NCI-H1436 treated with DMSO at 0.1 percent for 48 hours (cell line): Measurements from ENCODE around the gene RIMKLB.
"Not testable (repeated sequence)": the region's sequence is repeated elsewhere in the genome, so short reads cannot be mapped to it uniquely, and the experiment has no call there.

Experiments used
- DNase-seq: peaks from one replicate; lab custom pipeline; 2025; lab: John Stamatoyannopoulos, UW

Gene RIMKLB

DNA sequence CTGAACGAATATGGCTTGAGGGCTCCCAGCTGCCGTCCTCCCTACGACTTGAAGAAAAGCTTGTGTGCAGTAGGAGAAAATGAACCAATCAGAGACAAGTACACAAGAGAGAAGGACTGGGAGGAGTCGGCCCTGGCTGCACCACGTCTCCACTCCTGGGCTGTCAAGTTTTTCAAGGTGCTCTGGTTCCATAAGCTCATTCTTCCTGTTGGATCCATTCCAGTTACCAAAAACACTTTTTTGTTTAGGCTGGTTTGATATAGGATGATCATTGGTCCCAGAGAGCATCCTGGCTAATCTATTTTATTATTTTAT, 121.8 kb downstream of the RIMKLB start:
- no peak for DNase-seq

DNA sequence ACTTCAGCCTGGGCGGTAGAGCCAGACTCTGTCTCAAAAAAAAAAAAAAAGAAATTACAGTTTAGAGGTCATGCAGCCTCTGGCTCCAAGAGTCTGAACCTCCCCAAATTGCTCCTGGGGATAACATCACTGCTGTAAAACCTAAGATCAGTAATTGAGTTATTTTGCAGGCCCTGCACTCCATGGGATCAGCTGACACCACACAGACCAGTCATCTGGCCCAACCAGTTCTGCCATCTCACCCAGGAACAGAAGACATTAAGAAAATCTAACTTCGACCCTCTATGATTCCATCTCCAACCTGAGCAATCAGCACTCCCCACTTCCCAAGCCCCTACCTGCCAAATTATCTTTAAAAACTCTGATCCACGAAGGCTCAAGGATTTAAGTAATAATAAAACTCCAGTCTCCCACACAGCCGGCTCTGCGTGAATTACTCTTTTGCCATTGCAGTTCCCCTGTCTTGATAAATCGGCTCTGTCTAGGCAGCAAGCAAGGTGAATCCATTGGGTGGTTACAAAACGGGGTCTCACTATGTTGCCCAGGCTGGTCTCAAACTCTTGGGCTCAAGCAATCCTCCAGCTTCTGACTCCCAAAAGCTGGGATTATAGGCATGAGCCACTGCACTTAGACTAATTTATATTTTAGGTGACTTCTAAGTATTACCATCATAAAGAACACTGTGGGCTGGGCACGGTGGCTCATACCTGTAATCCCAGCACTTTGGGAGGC, 123.1 kb downstream of the RIMKLB start:
- not testable (repeated sequence) for DNase-seq

DNA sequence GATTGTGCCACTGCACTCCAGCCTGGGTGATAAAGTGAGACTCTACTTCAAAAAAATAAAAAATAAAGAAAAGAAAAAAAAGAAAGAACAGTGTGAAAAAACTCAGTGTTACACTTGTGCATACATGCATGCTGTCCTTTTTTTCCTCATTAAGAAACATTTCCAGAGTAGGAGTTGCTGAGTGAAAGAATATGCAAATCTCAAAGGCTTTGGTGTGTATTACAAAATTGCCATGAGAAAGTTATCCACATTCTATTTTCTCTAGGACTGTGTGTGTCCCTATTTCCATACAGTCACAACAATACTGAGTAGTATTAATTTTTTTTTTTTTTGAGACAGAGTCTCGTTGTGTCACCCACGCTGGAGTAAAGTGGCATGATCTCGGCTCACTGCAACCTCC, 123.8 kb downstream of the RIMKLB start:
- DNase-seq = no peak

DNA sequence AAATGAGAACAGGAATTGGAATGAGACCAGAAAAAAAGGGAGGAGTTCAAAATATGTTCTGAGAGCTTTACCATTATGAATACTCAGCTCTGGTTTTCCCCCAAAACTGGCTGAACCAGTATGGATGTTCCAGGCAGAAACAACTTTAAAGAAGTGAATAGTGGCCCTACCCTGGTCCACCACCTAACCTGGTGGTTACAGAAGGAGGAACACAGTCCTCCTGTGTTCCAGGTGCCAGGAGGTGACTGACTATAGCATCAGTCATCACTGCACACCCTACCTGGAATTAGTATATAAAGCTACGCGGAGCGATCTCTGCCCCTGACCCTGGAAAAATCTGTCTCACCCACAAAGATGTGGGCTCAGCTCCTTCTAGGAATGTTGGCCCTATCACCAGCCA, 124.5 kb downstream of the RIMKLB start, which contains the start of gene A2ML1:
A2ML1 (plus strand) TSS at position 324 of the 400 bp plus-strand sequence; CDS start at position 355, 31 bp downstream.
- no peak for DNase-seq

DNA sequence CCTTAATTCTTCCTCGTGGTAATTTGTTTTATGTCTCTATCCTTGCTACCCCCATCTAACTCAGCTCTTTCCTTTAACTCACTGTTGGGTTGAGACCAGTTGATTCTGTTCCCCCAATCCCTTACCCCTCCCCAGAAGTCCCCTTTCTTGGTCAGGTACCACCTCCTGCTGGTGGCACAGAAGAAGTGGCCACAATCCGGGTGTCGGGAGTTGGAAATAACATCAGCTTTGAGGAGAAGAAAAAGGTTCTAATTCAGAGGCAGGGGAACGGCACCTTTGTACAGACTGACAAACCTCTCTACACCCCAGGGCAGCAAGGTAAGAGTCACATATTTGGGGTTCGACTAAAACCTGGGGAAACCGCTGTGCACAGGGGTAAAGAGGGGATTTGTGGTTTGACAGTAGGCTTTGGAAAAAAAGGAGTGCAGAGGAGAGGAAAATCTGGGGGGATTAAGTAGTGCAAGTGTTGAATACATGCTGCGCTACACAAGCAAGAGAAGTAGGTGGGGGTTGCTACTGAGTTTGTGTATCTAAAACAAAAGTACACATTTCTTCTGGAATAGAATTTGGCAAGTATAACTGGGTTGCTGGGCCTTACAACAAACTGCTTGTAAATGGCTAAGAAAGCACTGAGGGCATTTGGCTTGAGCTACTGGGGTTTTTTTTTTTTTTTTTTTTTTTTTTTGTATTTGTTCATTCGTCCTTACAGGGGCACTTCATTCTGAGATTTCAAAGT, 125.9 kb downstream of the RIMKLB start:
- no peak for DNase-seq

DNA sequence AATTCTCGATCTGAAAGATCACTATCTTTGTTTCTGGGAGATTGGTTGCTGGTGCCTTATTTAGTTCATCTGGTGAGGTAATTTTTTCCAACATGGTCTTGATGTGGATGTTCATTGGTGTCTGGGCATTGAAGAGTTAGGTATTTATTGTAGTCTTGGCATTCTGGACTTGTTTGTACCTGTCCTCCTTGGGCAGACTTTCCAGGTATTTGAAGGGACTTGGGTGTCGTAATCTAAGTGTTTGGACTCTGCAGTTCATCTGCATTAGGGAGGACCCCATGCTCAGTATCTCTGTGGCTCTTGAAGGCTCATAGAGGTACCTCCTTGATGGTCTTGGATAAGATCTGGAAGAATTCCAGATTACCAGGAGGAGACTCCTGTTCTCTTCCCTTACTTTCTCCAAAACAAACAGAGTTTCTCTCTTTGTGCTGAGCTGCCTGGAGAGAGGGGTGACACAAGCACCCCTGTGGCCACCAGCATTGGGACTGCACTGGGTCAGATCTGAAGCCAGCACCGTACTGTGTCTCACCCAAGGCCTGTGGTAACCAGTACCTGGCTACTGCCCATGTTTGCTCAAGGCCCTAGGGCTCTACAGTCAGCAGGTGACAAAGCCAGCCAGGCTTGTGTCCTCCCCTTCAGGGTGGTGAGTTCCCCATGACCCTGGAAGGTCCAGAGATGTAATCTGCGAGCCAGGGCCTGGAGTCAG, 129.9 kb downstream of the RIMKLB start:
- no peak for DNase-seq

DNA sequence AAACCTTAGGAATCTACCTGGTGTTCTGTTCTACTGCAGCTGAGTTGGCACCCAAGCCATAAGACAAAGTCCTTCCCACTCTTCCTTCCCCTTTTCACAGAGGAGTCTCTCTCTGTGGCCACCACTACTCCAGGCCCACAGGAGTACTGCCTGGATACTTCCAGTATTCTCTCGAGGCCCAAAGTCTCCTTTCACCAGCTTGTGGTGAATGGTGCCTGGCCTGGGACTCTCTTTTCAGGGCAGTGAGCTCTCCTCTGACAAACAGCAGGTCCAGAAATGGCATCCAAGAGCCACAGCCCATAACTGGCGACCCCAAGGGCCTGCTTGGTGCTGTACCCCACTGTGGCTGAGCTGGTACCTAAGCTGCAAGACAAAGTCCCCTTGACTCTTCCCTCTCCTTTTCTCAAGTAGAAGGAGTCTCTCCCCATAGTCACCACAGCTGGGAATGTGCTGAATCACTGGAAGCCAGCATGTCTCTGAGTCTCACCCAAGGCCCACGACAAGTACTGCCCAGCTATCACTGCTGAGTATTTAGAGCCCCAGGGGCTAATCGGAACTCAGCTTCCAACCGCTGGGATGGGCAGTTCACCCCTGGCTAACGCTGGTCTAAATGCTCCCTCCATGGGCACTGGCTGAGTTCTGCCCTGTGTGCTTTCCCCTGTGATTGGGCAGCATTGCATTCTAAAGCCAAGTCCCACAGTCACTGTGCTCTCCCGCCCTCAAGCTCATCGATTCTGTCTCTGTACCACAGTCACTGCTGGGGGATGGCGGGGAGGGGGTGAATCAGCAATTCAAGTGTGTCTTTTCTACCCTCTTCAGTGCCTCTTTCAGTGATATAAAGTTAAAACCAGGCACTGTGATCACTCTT, 130.7 kb downstream of the RIMKLB start:
- no peak for DNase-seq

DNA sequence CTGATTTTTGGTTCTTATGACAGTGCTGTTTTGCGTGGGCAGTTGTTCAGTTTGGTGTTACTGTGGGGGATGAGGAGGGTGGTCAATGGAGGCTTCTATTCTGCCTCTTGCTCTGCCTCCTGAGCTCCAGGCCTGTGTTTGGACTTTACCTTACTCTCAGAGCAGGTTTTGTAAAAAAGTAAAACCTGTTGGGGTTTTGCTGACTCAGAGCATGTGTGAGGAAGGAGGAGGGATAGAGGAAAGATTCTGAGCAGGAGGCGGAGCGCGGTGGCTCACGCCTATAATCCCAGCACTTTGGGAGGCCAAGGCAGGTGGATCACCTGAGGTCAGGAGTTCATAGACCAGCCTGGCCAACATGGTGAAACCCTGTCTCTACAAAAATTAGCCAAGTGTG, 131.3 kb downstream of the RIMKLB start:
- DNase-seq = no peak

DNA sequence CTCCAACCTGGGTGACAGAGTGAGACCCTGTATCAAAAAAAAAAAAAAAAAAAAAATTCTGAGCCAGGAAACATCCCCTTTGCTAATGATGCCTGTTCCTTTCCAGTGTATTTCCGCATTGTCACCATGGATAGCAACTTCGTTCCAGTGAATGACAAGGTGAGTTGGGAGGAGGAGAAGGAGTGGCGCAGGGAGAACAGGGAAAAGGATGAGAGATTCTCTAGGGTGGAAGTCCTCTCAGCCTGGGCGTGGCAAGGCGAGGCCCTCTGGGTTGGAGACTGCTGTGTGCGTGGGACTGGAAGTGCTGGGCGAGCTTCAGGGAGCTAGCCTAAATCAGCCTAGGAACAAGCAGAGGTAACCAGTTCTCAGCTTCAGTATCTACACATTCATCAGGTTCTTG, 131.8 kb downstream of the RIMKLB start:
- no peak for DNase-seq

DNA sequence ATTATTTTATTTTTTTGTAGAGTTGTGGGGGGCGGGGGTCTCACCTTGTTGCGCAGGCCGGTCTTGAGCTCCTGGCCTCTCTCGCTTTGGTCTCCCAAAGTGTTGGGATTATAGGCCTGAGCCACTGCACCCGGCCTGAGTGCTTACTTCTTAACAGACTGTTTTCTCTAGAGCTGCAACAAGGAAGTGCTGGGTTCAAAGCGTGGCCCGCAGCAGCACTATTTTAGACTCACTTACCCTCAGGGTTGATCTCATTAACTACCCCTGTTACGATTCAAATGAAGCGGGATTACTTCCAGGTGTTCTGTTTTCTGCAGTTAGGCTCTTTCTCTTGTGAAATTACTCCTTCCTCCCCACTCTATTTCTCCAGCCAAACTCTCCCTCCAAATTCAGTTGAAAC, 133.3 kb downstream of the RIMKLB start:
- no peak for DNase-seq

DNA sequence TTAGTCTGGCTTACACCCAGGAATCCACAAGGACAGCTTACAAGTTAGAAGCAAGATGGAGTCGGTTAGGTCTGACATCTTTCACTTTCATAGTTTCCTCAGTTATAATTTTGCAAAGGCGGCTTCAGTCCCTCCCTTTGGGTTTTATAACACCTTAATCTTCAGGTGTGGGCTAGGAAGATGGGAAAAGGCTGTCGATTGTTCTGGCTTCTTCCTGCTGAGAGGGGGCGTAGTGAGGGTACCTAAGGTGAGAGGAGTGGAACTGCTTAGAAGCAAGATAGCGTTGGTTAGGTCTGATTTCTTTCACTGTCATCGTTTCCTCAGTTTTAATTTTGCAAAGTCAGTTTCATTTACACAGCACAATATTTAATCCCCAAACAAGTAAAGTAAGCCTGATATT, 134.7 kb downstream of the RIMKLB start:
- no peak for DNase-seq
